ENCODE data around the gene LRRC14B.

DNA sequence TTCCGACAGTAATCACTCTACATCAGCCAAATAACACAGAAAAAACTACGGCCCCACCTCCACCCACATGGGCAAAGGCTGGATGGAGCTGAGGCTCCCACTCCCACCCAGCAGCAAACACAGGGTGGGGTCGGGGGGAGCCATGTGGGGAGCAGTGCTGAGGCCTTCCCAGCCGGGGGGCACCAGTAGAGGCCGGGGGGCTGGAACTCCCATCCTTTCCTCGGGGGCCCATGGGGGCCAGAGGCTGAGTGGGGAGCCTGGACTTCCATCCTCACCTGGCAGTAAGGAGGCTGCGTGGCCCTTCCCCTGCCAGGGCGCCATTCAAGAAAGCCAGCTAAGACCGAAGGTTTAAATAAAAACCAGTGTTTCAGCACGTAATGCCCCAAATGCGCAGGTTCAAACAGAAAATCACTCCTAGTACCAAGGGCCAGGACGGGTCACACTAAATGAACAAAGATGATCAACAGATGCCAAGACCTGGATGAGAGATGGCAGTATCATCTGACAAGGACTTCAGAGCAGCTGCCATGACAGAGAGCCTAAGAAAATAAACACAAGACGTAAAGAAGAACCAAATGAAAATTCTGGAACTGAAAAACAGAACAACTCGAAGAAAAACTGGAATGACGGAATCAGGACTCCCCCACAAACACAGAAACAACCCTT, 17.3 kb downstream of the LRRC14B start:
- TF ChIP-seq, protein P1, sequence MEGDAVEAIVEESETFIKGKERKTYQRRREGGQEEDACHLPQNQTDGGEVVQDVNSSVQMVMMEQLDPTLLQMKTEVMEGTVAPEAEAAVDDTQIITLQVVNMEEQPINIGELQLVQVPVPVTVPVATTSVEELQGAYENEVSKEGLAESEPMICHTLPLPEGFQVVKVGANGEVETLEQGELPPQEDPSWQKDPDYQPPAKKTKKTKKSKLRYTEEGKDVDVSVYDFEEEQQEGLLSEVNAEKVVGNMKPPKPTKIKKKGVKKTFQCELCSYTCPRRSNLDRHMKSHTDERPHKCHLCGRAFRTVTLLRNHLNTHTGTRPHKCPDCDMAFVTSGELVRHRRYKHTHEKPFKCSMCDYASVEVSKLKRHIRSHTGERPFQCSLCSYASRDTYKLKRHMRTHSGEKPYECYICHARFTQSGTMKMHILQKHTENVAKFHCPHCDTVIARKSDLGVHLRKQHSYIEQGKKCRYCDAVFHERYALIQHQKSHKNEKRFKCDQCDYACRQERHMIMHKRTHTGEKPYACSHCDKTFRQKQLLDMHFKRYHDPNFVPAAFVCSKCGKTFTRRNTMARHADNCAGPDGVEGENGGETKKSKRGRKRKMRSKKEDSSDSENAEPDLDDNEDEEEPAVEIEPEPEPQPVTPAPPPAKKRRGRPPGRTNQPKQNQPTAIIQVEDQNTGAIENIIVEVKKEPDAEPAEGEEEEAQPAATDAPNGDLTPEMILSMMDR (IDR thresholded peaks at IDR 0.05): no peak
- no peak for TF ChIP-seq POLR2A (IDR thresholded peaks at IDR 0.05)

All from Peyer's patch (tissue), 4 donors.